Body of pancreas (tissue), 4 donors: Measurements from ENCODE around the gene ARID4B.

Experiments used
- POLR2A ChIP-seq, 3 donors: fragments of 450-650 bp; IDR thresholded peaks; one replicate each; pipeline ENCODE4 v1.6.1; 2016; ENCODE audit warnings: antibody characterized with exemption in 3 of 3, mild to moderate bottlenecking in 2 of 3
- TF ChIP-seq, protein P1 (sequence below), 7 experiments: fragments of 450-650 bp in 4 of 7; fragments of 200-600 bp in 3 of 7; sonication (generic) in 3 of 7; IDR thresholded peaks; one replicate each; pipeline ENCODE4 v1.5.1; 2016 to 2019; ENCODE audit warnings: antibody characterized with exemption in 7 of 7

DNA sequence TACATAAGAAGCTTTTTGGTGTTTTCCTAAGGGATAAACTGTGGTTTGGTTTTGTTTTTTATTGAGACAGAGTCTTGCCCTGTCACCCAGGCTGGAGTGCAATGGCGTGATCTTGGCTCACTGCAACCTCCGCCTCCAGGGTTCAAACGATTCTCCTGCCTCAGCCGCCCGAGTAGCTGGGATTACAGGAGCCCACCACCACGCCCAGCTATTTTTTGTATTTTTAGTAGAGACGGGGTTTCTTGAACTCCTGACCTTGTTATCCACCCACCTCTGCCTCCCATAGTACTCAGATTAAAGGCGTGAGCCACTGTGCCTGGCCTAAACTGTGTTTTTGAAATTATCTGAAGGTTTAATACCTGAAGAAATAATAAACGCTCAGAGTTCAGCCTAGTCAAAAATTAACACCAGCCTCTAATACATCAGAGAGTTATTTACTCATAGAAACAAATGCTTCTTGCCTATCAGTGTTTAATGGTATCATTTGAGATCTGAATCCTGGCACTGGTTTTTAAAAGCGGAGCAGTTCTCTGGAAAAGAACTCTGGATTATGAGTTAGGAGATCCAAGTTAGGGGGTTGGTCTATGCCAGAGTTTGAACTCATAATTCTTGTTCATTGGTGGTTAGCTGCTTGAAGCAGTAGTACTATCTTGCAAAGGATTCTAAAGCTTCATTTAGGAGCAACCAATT, 28.7 kb downstream of the ARID4B start:
- TF ChIP-seq, protein P1, sequence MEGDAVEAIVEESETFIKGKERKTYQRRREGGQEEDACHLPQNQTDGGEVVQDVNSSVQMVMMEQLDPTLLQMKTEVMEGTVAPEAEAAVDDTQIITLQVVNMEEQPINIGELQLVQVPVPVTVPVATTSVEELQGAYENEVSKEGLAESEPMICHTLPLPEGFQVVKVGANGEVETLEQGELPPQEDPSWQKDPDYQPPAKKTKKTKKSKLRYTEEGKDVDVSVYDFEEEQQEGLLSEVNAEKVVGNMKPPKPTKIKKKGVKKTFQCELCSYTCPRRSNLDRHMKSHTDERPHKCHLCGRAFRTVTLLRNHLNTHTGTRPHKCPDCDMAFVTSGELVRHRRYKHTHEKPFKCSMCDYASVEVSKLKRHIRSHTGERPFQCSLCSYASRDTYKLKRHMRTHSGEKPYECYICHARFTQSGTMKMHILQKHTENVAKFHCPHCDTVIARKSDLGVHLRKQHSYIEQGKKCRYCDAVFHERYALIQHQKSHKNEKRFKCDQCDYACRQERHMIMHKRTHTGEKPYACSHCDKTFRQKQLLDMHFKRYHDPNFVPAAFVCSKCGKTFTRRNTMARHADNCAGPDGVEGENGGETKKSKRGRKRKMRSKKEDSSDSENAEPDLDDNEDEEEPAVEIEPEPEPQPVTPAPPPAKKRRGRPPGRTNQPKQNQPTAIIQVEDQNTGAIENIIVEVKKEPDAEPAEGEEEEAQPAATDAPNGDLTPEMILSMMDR (IDR thresholded peaks at IDR 0.05): no peak
- no peak for TF ChIP-seq POLR2A (IDR thresholded peaks at IDR 0.05)
